ENCODE measurements around the gene APOL6. TPM values are rescaled to one million over a fixed set of nuclear protein-coding genes. Genes with fewer than 3 reads are reported as not detected.
A peak's percentile ranks its signal among the peaks of the same experiment; 100 is the strongest.
"Not testable (repeated sequence)": the region's sequence is repeated elsewhere in the genome, so short reads cannot be mapped to it uniquely, and the experiment has no call there.

APOL6 gene
- total RNA-seq, 4 donors from 2014 or later: 28.9 to 70.2 (median 46.8) TPM

DNA sequence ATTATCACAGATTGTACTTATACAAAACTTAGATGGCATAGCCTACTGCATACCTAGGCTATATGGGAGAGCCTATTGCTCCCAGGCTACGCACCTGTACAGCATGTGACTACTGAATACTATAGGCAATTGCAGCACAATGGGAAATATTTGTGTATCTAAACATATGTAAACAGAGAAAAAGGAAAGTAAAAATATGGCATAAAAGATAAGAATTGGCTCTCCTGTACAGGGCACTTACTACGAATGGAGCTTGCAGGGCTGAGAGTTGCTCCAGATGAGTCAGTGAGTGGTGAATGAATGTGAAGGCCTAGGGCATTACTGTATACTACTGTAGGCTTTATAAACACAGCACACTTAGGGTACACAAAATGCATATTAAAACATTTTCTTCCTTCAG lies 13.2 kb downstream of the APOL6 start:
- peaks cover 8 to 30% (median 19%) of the 10 kb centered on the region in 4 donors for H3K4me1 ChIP-seq
- H3K4me3 ChIP-seq: no peak overlapping the region
- TF ChIP-seq, protein P1, sequence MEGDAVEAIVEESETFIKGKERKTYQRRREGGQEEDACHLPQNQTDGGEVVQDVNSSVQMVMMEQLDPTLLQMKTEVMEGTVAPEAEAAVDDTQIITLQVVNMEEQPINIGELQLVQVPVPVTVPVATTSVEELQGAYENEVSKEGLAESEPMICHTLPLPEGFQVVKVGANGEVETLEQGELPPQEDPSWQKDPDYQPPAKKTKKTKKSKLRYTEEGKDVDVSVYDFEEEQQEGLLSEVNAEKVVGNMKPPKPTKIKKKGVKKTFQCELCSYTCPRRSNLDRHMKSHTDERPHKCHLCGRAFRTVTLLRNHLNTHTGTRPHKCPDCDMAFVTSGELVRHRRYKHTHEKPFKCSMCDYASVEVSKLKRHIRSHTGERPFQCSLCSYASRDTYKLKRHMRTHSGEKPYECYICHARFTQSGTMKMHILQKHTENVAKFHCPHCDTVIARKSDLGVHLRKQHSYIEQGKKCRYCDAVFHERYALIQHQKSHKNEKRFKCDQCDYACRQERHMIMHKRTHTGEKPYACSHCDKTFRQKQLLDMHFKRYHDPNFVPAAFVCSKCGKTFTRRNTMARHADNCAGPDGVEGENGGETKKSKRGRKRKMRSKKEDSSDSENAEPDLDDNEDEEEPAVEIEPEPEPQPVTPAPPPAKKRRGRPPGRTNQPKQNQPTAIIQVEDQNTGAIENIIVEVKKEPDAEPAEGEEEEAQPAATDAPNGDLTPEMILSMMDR (IDR thresholded peaks at IDR 0.05): no peak
- no peak for TF ChIP-seq POLR2A (IDR thresholded peaks at IDR 0.05)
- DNase-seq: no peak
- peaks cover 0 to 4% (median 2%) of the 10 kb centered on the region in 4 donors for H3K9me3 ChIP-seq
- peaks cover 0 to 46% (median 4%) of the 10 kb centered on the region in 3 donors for H3K36me3 ChIP-seq
- no peaks in the 10 kb centered on the region for H3K27me3 ChIP-seq
- peak overlapping the region; percentile 75 to 92 (median 80) for H3K27ac ChIP-seq

DNA sequence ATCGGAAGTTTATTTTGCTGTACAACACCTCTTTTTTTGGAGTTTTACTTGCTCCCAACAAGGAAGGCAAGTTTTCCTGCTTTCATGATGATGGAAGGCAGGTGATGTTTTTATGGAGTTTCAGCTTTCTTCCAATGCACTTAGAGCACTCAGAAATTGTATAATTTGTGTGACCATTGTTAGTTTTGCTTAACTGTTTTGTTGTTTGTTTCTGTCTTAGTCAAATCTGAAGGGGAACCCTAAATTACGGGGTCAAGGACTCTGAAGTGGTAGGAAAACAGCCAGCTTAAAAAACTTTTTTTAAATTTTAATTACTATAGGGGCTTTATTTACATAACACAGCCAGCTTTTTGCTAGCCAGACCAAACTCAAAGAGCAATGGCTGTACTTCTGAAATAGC lies 14.7 kb downstream of the APOL6 start:
- Histone ChIP-seq H3K36me3 (peaks cover 0 to 40% (median 4%) of the 10 kb centered on the region in 3 donors), H3K4me1 (peaks cover 8 to 30% (median 19%) of the 10 kb centered on the region in 4 donors), H3K27ac (peak overlapping the region; percentile 42 to 92 (median 80)), H3K4me3 (no peak overlapping the region), H3K27me3 (no peaks in the 10 kb centered on the region), H3K9me3 (peaks cover 0 to 7% (median 2%) of the 10 kb centered on the region in 4 donors)
- DNase-seq: no peak
- TF ChIP-seq, protein P1 (IDR thresholded peaks at IDR 0.05): no peak
- no peak for TF ChIP-seq POLR2A (IDR thresholded peaks at IDR 0.05)

DNA sequence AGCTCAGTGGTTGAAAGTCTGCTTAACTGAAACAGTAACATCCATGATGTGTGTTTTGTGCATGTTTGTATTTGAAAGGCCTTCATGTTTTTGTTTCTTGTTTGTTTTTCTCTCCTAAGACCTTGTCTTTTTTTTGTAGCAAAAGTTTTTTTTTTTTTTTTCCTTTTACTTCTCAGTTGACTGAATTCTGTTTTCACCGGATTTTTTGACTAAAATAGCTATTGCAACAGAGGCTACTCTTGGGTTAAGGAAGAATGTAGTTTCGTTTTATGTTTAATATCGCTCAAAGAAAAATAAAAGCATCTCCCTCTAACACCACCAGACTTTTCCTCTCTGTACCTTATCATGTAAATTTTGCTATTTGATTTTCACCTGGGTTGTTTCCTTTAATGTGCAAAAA lies 15.1 kb downstream of the APOL6 start:
- H3K4me3 ChIP-seq: no peak overlapping the region
- H3K36me3 ChIP-seq: peaks cover 0 to 35% (median 4%) of the 10 kb centered on the region in 3 donors
- TF ChIP-seq POLR2A (IDR thresholded peaks at IDR 0.05): no peak
- TF ChIP-seq, protein P1 (IDR thresholded peaks at IDR 0.05): no peak
- H3K4me1 ChIP-seq: peaks cover 8 to 30% (median 19%) of the 10 kb centered on the region in 4 donors
- H3K27ac ChIP-seq: peak overlapping the region in 3 of 4 donors; percentile 42 to 83 (median 77)
- peaks cover 0 to 7% (median 2%) of the 10 kb centered on the region in 4 donors for H3K9me3 ChIP-seq
- no peak for DNase-seq
- H3K27me3 ChIP-seq: no peaks in the 10 kb centered on the region

DNA sequence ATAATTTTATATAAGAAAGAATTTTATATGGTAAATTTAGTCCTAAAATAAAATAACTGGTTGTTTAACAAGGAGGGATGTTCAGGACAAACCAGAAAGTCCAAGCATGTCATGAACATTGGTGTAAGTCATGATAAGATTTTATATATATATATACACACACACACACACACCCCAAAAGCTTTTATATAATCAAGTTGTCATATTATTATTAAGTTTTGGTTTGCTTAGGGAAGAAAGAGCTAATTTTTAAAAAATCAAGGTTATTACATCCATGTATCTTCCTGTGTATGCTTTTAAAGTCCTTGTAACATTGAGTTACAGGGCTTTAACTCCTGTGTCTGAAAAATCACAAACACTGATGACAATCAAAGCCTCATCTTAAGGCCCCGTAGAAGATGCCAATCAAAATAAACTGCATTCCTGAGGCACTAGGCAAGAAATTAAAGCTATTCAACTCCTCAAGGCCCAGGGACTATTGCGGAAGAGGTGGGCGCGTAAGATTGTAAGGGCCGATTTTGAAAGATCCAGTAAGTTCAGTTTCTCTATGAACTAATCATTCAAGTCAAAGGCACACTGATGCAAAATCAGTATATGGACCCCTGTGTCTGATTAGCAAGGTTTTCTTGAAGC lies 16.8 kb downstream of the APOL6 start:
- Histone ChIP-seq H3K27me3 (no peaks in the 10 kb centered on the region), H3K27ac (no peak overlapping the region), H3K36me3 (peaks cover 0 to 19% (median 0%) of the 10 kb centered on the region in 3 donors), H3K4me1 (peaks cover 6 to 27% (median 16%) of the 10 kb centered on the region in 4 donors), H3K9me3 (peaks cover 0 to 7% (median 2%) of the 10 kb centered on the region in 4 donors), H3K4me3 (no peak overlapping the region)
- TF ChIP-seq POLR2A (IDR thresholded peaks at IDR 0.05): no peak
- TF ChIP-seq, protein P1 (IDR thresholded peaks at IDR 0.05): no peak
- no peak for DNase-seq

DNA sequence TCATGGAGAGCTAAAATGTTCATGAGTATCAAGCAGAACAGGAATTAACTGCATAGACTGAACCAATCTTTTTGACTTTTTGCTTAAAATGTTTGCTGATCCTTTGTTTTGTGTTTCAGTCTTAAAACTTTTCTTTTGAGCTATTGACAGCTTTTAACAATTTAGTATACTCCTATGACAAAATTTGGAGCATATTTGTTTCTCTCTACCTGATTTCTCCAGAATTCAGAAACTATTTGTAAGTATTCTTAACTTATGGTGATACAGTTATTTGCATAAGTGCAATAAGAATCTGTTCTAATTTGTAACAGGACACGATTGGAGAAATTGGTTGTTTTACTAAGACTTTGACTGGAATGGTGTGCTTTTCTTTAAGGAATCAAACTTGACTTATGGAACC lies 18.5 kb downstream of the APOL6 start:
- not testable (repeated sequence) for H3K27me3 ChIP-seq, H3K27ac ChIP-seq, H3K9me3 ChIP-seq, H3K4me3 ChIP-seq, DNase-seq
- Histone ChIP-seq H3K36me3 (peaks cover 0 to 19% (median 0%) of the 10 kb centered on the region in 3 donors), H3K4me1 (peaks cover 0 to 23% (median 11%) of the 10 kb centered on the region in 4 donors)

GRCh38 chr22:35674335-35674734 lies 26.1 kb downstream of the APOL6 start:
- Histone ChIP-seq H3K9me3 (no peaks in the 10 kb centered on the region), H3K27me3 (no peaks in the 10 kb centered on the region), H3K4me3 (no peak overlapping the region), H3K27ac (no peak overlapping the region), H3K4me1 (peaks cover 0 to 4% (median 0%) of the 10 kb centered on the region in 4 donors), H3K36me3 (no peaks in the 10 kb centered on the region)
- DNase-seq: no peak
- no peak for TF ChIP-seq POLR2A (IDR thresholded peaks at IDR 0.05)

- DNase-seq, H3K27ac ChIP-seq, H3K4me1 ChIP-seq, H3K4me3 ChIP-seq, H3K9me3 ChIP-seq, H3K27me3 ChIP-seq, H3K36me3 ChIP-seq: not testable (repeated sequence)
Measured at GRCh38 chr22:35676065-35676464, 27.8 kb downstream of the APOL6 start.

Measured in Peyer's patch (tissue), 4 donors.